Osteoblast (primary cell): ENCODE measurements around the gene CTCFL. TPM values are rescaled to one million over a fixed set of nuclear protein-coding genes. Genes with fewer than 3 reads are reported as not detected.

ENCODE experiments used
- DNase-seq: peaks from one replicate; pipeline ENCODE4 v3.0.0; 2011; ENCODE audit warnings: low spot score, mixed read lengths; ENCODE audit not compliant: insufficient read length; ENCODE audit errors: missing footprints
- H2AFZ ChIP-seq: 2 replicates; pipeline ENCODE4 v1.6.0; 2011; ENCODE audit warnings: mild to moderate bottlenecking, low read length
- H3K27ac ChIP-seq: 2 replicates; pipeline ENCODE4 v1.5.1; 2011; ENCODE audit warnings: mild to moderate bottlenecking, low read depth, low read length, moderate library complexity
- H3K27me3 ChIP-seq: 2 replicates; pipeline ENCODE4 v1.6.0; 2012; ENCODE audit warnings: mild to moderate bottlenecking, control low read depth, inconsistent platforms, low read length, moderate library complexity; ENCODE audit not compliant: insufficient read depth
- H3K36me3 ChIP-seq: 2 replicates; pipeline ENCODE4 v1.5.1; 2011; ENCODE audit warnings: mild to moderate bottlenecking, low read length, control low read depth, moderate library complexity; ENCODE audit not compliant: insufficient read depth
- H3K4me1 ChIP-seq: 2 replicates; pipeline ENCODE4 v1.5.1; 2011; ENCODE audit warnings: mild to moderate bottlenecking, low read length, control low read depth, moderate library complexity; ENCODE audit not compliant: insufficient read depth
- H3K4me2 ChIP-seq: 2 replicates; pipeline ENCODE4 v1.6.0; 2011; ENCODE audit warnings: mild to moderate bottlenecking, low read length; ENCODE audit not compliant: insufficient read depth
- H3K4me3 ChIP-seq: fragments of 200-600 bp; sonication (generic); 3 replicates; pipeline ENCODE4 v1.5.1; 2012; ENCODE audit warnings: mild to moderate bottlenecking, low read length, inconsistent platforms; ENCODE audit not compliant: insufficient read depth
- H3K79me2 ChIP-seq: 2 replicates; pipeline ENCODE4 v1.6.0; 2012; ENCODE audit warnings: mild to moderate bottlenecking, low read length, control low read depth, inconsistent platforms; ENCODE audit not compliant: insufficient read depth
- H3K9me3 ChIP-seq: 2 replicates; pipeline ENCODE4 v1.5.1; 2011; ENCODE audit warnings: low read depth, low read length, control low read depth
- H4K20me1 ChIP-seq: 2 replicates; pipeline ENCODE4 v1.6.0; 2012; ENCODE audit warnings: mild to moderate bottlenecking, low read length, control low read depth; ENCODE audit not compliant: insufficient read depth
- total RNA-seq: library from RNA; depleted of rRNA; stranded (reverse); fragments of >200 nt; gene quantifications from 2 replicates; pipeline ENCODE4 v1.2.3, GENCODE V29; 2012
- TF ChIP-seq, protein P1 (sequence below): IDR thresholded peaks from 2 replicates; pipeline ENCODE4 v1.5.1; 2011; ENCODE audit warnings: mild to moderate bottlenecking, low read depth, low read length, moderate library complexity; ENCODE audit errors: extremely low read depth

Gene CTCFL
- total RNA-seq, 1 donor, result not detected

DNA sequence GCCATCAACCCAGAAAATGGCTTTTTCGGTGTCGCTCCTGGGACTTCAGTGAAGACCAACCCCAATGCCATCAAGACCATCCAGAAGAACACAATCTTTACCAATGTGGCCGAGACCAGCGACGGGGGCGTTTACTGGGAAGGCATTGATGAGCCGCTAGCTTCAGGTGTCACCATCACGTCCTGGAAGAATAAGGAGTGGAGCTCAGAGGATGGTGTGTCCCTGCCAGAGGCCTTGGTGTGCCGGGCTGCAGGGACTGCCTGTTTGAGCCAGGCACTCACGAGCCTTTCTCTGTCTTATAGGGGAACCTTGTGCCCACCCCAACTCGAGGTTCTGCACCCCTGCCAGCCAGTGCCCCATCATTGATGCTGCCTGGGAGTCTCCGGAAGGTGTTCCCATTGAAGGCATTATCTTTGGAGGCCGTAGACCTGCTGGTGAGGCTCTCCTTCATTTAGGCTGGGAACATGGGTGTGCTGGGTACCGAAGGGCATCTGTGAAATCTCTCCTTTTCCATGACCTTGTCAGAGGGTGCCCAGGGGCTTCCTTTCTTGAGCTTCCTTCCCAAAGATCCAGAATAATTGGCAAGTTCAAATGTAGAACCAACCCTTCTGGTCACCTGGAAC lies 39.4 kb upstream of the CTCFL start:
- Histone ChIP-seq H2AFZ (no peak overlapping the region), H3K9me3 (no peaks in the 10 kb centered on the region), H3K27ac (no peak overlapping the region), H3K4me3 (no peak overlapping the region), H3K36me3 (no peaks in the 10 kb centered on the region), H3K27me3 (peaks cover 11% of the 10 kb centered on the region), H3K4me1 (no peaks in the 10 kb centered on the region), H3K79me2 (no peaks in the 10 kb centered on the region), H4K20me1 (no peaks in the 10 kb centered on the region), H3K4me2 (no peak overlapping the region)
- TF ChIP-seq, protein P1, sequence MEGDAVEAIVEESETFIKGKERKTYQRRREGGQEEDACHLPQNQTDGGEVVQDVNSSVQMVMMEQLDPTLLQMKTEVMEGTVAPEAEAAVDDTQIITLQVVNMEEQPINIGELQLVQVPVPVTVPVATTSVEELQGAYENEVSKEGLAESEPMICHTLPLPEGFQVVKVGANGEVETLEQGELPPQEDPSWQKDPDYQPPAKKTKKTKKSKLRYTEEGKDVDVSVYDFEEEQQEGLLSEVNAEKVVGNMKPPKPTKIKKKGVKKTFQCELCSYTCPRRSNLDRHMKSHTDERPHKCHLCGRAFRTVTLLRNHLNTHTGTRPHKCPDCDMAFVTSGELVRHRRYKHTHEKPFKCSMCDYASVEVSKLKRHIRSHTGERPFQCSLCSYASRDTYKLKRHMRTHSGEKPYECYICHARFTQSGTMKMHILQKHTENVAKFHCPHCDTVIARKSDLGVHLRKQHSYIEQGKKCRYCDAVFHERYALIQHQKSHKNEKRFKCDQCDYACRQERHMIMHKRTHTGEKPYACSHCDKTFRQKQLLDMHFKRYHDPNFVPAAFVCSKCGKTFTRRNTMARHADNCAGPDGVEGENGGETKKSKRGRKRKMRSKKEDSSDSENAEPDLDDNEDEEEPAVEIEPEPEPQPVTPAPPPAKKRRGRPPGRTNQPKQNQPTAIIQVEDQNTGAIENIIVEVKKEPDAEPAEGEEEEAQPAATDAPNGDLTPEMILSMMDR, result no peak
- DNase-seq, result peak; percentile 13

GRCh38 chr20:57563522-57563921 lies 38.6 kb upstream of the CTCFL start:
- Histone ChIP-seq H3K27ac (no peak overlapping the region), H3K9me3 (no peaks in the 10 kb centered on the region), H4K20me1 (no peaks in the 10 kb centered on the region), H3K27me3 (peaks cover 15% of the 10 kb centered on the region), H3K4me3 (no peak overlapping the region), H3K36me3 (no peaks in the 10 kb centered on the region), H3K4me1 (no peaks in the 10 kb centered on the region), H2AFZ (no peak overlapping the region), H3K79me2 (no peaks in the 10 kb centered on the region), H3K4me2 (no peak overlapping the region)
- TF ChIP-seq, protein P1, result no peak
- DNase-seq, result no peak

GRCh38 chr20:57562541-57563465 lies 37.9 kb upstream of the CTCFL start:
- no peak overlapping the region for H3K4me2 ChIP-seq
- no peak overlapping the region for H3K4me3 ChIP-seq
- H2AFZ ChIP-seq, result no peak overlapping the region
- no peaks in the 10 kb centered on the region for H3K4me1 ChIP-seq
- DNase-seq, result no peak
- H3K27me3 ChIP-seq, result peaks cover 20% of the 10 kb centered on the region
- no peaks in the 10 kb centered on the region for H3K9me3 ChIP-seq
- TF ChIP-seq, protein P1, result no peak
- no peaks in the 10 kb centered on the region for H3K36me3 ChIP-seq
- H3K79me2 ChIP-seq, result no peaks in the 10 kb centered on the region
- H3K27ac ChIP-seq, result no peak overlapping the region
- no peaks in the 10 kb centered on the region for H4K20me1 ChIP-seq
